Heart right ventricle (tissue), 16 donors: ENCODE data around the gene ZCCHC14. TPM values are rescaled to one million over a fixed set of nuclear protein-coding genes. Genes with fewer than 3 reads are reported as not detected.
A peak's percentile ranks its signal among the peaks of the same experiment; 100 is the strongest.
"Not testable (repeated sequence)": the region's sequence is repeated elsewhere in the genome, so short reads cannot be mapped to it uniquely, and the experiment has no call there.

Experiments
- ATAC-seq, 8 donors: fragments of 200-7000 bp; cut with Tn5 transposase; one replicate each; pipeline ENCODE4 v1.9.1; 2020; ENCODE audit warnings: mild to moderate bottlenecking in 8 of 8, moderate library complexity in 8 of 8, moderate number of reproducible peaks in 1 of 8
- DNase-seq, 2 donors: peaks; one replicate each; pipeline ENCODE4 v3.0.0-alpha.2; 2020
- H3K27ac ChIP-seq, 10 donors: fragments of 200-600 bp; sonication (generic) in 2 of 10; one replicate each; pipeline versions ENCODE4 v1.5.0 to v1.8.0; 2020 to 2022; ENCODE audit warnings: mild to moderate bottlenecking in 3 of 10
- H3K27me3 ChIP-seq, 7 donors: fragments of 200-600 bp; one replicate each; pipeline ENCODE4 v1.8.0; 2021 to 2022; ENCODE audit warnings: mild to moderate bottlenecking in 2 of 7
- H3K36me3 ChIP-seq, 9 donors: fragments of 200-600 bp; sonication (generic) in 1 of 9; one replicate each; pipeline versions ENCODE4 v1.5.0 to v1.8.0; 2020 to 2022; ENCODE audit warnings: mild to moderate bottlenecking in 2 of 9
- H3K4me1 ChIP-seq, 9 donors: fragments of 200-600 bp; sonication (generic) in 1 of 9; one replicate each; pipeline versions ENCODE4 v1.5.0 to v1.8.0; 2020 to 2022; ENCODE audit warnings: mild to moderate bottlenecking in 4 of 9
- H3K4me3 ChIP-seq, 10 donors: fragments of 200-600 bp; sonication (generic) in 2 of 10; one replicate each; pipeline versions ENCODE4 v1.5.0 to v1.8.0; 2020 to 2022; ENCODE audit warnings: mild to moderate bottlenecking in 7 of 10, moderate library complexity in 2 of 10
- H3K9me3 ChIP-seq, 11 donors: fragments of 200-600 bp in 10 of 11; sonication (generic) in 2 of 11; one replicate each; pipeline versions ENCODE4 v1.5.0 to v1.8.0; 2013 to 2022; ENCODE audit warnings: mild to moderate bottlenecking in 2 of 11, control low read depth in 1 of 11, moderate library complexity in 1 of 11
- WGBS, 2 donors: extraction: QIAGEN DNeasy Blood & Tissue Kit; methylation state at CpG; one replicate each; pipeline ENCODE4 v1.1.7; 2013; ENCODE audit warnings: inconsistent platforms in 1 of 2; 5-methylcytosine and 5-hydroxymethylcytosine counted together
- intact Hi-C, 10 donors: fragments of 100-400 bp; cut with DNase I; formaldehyde crosslinking; loops; one replicate each; pipeline versions ENCODE4 v1.11.1 to v1.14.2; 2022
- polyA plus RNA-seq, 2 donors: library from polyadenylated mRNA; stranded (reverse); fragments of 200-250 nt; gene quantifications; one replicate each; pipeline ENCODE4 v1.2.3, GENCODE V29; 2013
- total RNA-seq, 10 donors: library from RNA; stranded (reverse); fragmentation: NEBNext Ultra II Directional in 3 of 10; extraction: Animal tissue kit (Norgen Biotek cat#: 25700) in 3 of 10; gene quantifications; one replicate each; pipeline versions ENCODE4 v1.2.1 to v1.2.4, GENCODE V29; 2021 to 2023
- TF ChIP-seq, protein P1 (sequence below), 9 donors: fragments of 200-600 bp; sonication (generic) in 2 of 9; IDR thresholded peaks; one replicate each; pipeline versions ENCODE4 v1.5.0 to v1.8.0; 2021 to 2022; ENCODE audit warnings: antibody characterized with exemption in 9 of 9, mild to moderate bottlenecking in 5 of 9, moderate library complexity in 1 of 9
- donor health status: Arrhythmogenic right ventricular cardiomyopathy.
- donor health status: ischemic (EF 13 %, LVEDD 7.1; RV severe dilation, severe dysfunction).
- donor health status: healthy with polysubstance abuse.
- donor health status: DM: no; HTN: yes; CAD: no.
- donor health status: DM: no; HTN: no; CAD: no.
- donor health status: ischemic (EF 25% LVEDD 6.9; RV normal size, moderate dysfunction).
- donor health status: ischemic (EF 25% LVEDD 5.7; RV mildly dilated, moderate dysfunction).
- donor health status: healthy.
- donor health status: DM: yes; HTN: yes; CAD: no.
- donor health status: Ischemic cardiomyopathy.
- donor health status: ischemic (EF 35%, LVEDD 5.7; RV mildly dilated, moderate dysfunction).
- donor health status: nonischemic (EF 11% LVEDD 7.7; RV severe dilation, severe dysfunction).
- donor health status: DM: yes; HTN: yes; CAD: no.
- donor health status: PGD.
- donor health status: ischemic (EF 29% LVEDD 5.4; RV normal size, mild dysfunction).
- donor health status: nonischemic (EF 23%, LVEDD 6.1; RV moderate dilation, normal function).

Gene ZCCHC14
- total and polyA plus RNA-seq, 12 donors = 4.5 to 19.3 (median 15.7) TPM

DNA sequence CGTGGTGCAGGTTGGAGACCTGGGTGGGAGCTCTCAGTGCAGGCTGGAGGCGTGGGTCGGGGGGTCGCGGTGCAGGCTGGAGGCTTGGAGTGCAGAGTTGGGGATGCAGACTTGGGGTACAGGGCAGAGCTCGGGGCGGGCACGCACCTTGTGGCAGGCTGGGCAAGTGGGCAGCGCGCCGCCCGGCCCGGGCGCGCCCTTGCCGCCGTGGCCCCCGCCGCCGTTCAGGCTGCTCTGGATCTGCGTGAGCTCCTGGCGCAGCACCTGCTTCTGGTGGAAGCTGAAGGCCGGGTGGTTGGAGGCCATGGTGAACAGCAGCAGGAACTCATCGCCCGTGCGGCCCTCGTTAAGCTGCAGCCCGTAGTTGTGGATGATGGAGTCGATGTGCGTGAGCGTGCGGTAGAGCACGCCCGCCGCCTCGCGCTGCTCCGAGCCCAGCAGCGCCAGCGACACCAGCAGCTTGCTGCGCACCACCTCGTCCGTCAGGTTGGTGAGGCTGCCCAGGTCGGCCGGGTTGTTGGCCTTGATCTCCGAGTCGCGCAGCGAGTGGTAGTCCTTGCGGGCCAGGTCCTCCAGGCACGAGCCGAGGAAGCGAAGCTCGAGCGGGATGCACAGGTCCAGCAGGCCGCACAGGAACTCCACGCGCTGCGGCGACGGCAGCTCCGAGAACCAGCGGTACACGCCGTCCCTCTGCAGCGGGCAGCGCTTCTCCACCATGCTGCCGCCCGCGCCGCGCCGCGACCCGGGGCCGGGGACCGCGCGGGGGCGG lies 1.1 kb downstream of the ZCCHC14 start:
- TF ChIP-seq, protein P1, sequence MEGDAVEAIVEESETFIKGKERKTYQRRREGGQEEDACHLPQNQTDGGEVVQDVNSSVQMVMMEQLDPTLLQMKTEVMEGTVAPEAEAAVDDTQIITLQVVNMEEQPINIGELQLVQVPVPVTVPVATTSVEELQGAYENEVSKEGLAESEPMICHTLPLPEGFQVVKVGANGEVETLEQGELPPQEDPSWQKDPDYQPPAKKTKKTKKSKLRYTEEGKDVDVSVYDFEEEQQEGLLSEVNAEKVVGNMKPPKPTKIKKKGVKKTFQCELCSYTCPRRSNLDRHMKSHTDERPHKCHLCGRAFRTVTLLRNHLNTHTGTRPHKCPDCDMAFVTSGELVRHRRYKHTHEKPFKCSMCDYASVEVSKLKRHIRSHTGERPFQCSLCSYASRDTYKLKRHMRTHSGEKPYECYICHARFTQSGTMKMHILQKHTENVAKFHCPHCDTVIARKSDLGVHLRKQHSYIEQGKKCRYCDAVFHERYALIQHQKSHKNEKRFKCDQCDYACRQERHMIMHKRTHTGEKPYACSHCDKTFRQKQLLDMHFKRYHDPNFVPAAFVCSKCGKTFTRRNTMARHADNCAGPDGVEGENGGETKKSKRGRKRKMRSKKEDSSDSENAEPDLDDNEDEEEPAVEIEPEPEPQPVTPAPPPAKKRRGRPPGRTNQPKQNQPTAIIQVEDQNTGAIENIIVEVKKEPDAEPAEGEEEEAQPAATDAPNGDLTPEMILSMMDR (IDR thresholded peaks at IDR 0.05) = peak in 2 of 9 donors; percentile 5 to 21
- DNase-seq (no peak), ATAC-seq (peak in 1 of 8 donors; percentile 5)
- H3K36me3 ChIP-seq = no peaks in the 10 kb centered on the region
- H3K27me3 ChIP-seq = no peaks in the 10 kb centered on the region
- WGBS, 2 donors = 5 to 7% methylated on average over 65 to 80 of the region's 80 CpGs
- peak overlapping the region; percentile 28 to 65 (median 56) for H3K4me3 ChIP-seq
- peak overlapping the region in 7 of 10 donors; percentile 6 to 65 (median 55) for H3K27ac ChIP-seq
- H3K4me1 ChIP-seq = peaks cover 20 to 63% (median 58%) of the 10 kb centered on the region in 9 donors
- intact Hi-C loops = loop anchor here in 2 of 10 donors (2.0 to 5.0 kb wide), 2 partner anchors 27 to 34 kb away; no protein-coding TSS in a partner anchor
- no peaks in the 10 kb centered on the region for H3K9me3 ChIP-seq

DNA sequence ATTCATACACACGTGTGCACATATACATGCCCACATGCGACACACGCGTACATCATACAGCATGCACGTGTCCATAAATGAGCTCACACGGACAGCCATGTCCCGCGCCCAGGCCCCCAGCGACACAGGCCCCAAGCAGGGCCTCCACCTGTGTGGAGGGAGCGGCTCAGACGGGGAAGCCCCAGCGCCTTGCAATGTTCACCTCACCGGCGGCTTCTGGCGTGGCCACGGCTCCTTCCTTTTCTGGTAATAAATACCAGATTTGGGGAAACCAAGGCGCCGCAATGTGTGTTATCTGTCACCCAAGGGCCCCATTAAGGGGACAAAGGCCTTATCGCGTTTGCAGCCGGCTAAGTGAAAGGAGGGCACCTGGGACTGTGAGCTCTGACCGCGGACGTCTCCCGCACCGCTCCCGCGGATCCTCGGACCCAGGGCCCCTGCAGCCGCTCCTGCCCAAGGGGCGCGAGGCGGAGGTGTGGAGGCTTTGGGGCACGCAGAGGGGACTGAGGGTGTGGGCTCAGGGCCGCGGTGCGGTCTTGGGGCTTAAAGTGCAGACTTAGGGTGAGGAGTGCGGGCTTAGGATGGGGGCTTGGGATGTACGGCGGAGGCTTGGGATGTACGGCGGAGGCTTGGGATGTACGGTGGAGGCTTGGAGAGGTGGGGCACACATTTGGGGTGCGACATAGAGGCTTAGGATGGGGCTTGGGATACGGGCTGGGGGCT lies 1.9 kb downstream of the ZCCHC14 start:
- not testable (repeated sequence) for H3K36me3 ChIP-seq, ATAC-seq, H3K27me3 ChIP-seq, DNase-seq, H3K9me3 ChIP-seq
- intact Hi-C loops = loop anchor here in 1 of 10 donors (5.0 kb wide), 1 partner anchor 34 kb away; no protein-coding TSS in a partner anchor
- 24 to 25% methylated on average over 41 to 45 of the region's 45 CpGs for WGBS, 2 donors
- peak overlapping the region in 8 of 10 donors; percentile 6 to 63 (median 41) for H3K27ac ChIP-seq
- H3K4me3 ChIP-seq = peak overlapping the region; percentile 28 to 65 (median 56)
- H3K4me1 ChIP-seq = peaks cover 20 to 67% (median 65%) of the 10 kb centered on the region in 9 donors

GRCh38 chr16:87490096-87490798 lies 2.6 kb downstream of the ZCCHC14 start:
- H3K27ac ChIP-seq = peak overlapping the region in 8 of 10 donors; percentile 6 to 63 (median 38)
- WGBS, 2 donors = 6 to 12% methylated on average over 16 of the region's 16 CpGs

GRCh38 chr16:87489434-87490045 lies 3.3 kb downstream of the ZCCHC14 start:
- DNase-seq = no peak
- Histone ChIP-seq H3K27ac (peak overlapping the region in 6 of 10 donors; percentile 14 to 63 (median 31)), H3K36me3 (no peaks in the 10 kb centered on the region), H3K4me1 (peaks cover 22 to 82% (median 78%) of the 10 kb centered on the region in 9 donors), H3K4me3 (peak overlapping the region in 8 of 10 donors; percentile 8 to 65 (median 57)), H3K27me3 (no peaks in the 10 kb centered on the region), H3K9me3 (no peaks in the 10 kb centered on the region)
- no peak for ATAC-seq
- TF ChIP-seq, protein P1 (IDR thresholded peaks at IDR 0.05) = no peak
- 37 to 58% methylated on average over 6 of the region's 6 CpGs for WGBS, 2 donors
- intact Hi-C loops = loop anchor here in 2 of 10 donors (5.0 to 10.0 kb wide), 2 partner anchors 32 to 55 kb away; no protein-coding TSS in a partner anchor

More at GRCh38 chr16:87490096-87490798, 2.6 kb downstream of the ZCCHC14 start:
- Histone ChIP-seq H3K36me3 (no peaks in the 10 kb centered on the region), H3K27me3 (no peaks in the 10 kb centered on the region), H3K4me3 (peak overlapping the region; percentile 28 to 65 (median 56)), H3K4me1 (peaks cover 20 to 75% (median 71%) of the 10 kb centered on the region in 9 donors), H3K9me3 (no peaks in the 10 kb centered on the region)
- DNase-seq (no peak), ATAC-seq (no peak)
- TF ChIP-seq, protein P1 (IDR thresholded peaks at IDR 0.05) = no peak
- intact Hi-C loops = loop anchor here in 1 of 10 donors (5.0 kb wide), 1 partner anchor 33 kb away; no protein-coding TSS in a partner anchor

GRCh38 chr16:87488960-87489359 lies 3.9 kb downstream of the ZCCHC14 start:
- H3K9me3 ChIP-seq, H3K27me3 ChIP-seq, H3K36me3 ChIP-seq, DNase-seq, ATAC-seq: not testable (repeated sequence)
- H3K4me3 ChIP-seq = peak overlapping the region in 6 of 10 donors; percentile 8 to 65 (median 59)
- H3K27ac ChIP-seq = peak overlapping the region in 2 of 10 donors; percentile 4 to 33
- intact Hi-C loops = loop anchor here in 1 of 10 donors (10.0 kb wide), 1 partner anchor 54 kb away; no protein-coding TSS in a partner anchor
- WGBS, 2 donors = 13 to 28% methylated on average over 4 to 6 of the region's 6 CpGs
- peaks cover 25 to 87% (median 84%) of the 10 kb centered on the region in 9 donors for H3K4me1 ChIP-seq
